Mesothelial cell of epicardium (in vitro differentiated cells): Measurements from ENCODE around the gene POLR3A. TPM values are rescaled to one million over a fixed set of nuclear protein-coding genes. Genes with fewer than 3 reads are reported as not detected.

Experiments
- DNase-seq, 2 experiments: peaks; one replicate each; pipeline ENCODE4 v3.0.0; 2021; ENCODE audit warnings: low spot score in 2 of 2; ENCODE audit not compliant: unreplicated experiment in 2 of 2
- H3K27ac Mint-ChIP-seq: 2 replicates; pipeline ENCODE4 v1.8.0; 2021; ENCODE audit warnings: mixed read lengths
- H3K27me3 Mint-ChIP-seq: 2 replicates; pipeline ENCODE4 v1.8.0; 2021; ENCODE audit warnings: low read depth, mixed read lengths
- H3K36me3 Mint-ChIP-seq: 2 replicates; pipeline ENCODE4 v1.8.0; 2021; ENCODE audit warnings: mixed read lengths
- H3K4me1 Mint-ChIP-seq: 2 replicates; pipeline ENCODE4 v1.8.0; 2021; ENCODE audit warnings: mixed read lengths
- H3K4me3 Mint-ChIP-seq: 2 replicates; pipeline ENCODE4 v1.8.0; 2021; ENCODE audit warnings: mild to moderate bottlenecking, moderate library complexity, mixed read lengths
- H3K9me3 Mint-ChIP-seq: 2 replicates; pipeline ENCODE4 v1.8.0; 2021; ENCODE audit warnings: mixed read lengths
- CTCF ChIP-seq: fragments of 200-600 bp; sonication (generic); IDR thresholded peaks from one replicate; pipeline ENCODE4 v1.5.0; 2021; ENCODE audit warnings: antibody characterized with exemption; ENCODE audit not compliant: unreplicated experiment
- total RNA-seq: library from RNA; stranded (reverse); gene quantifications from 3 replicates; pipeline ENCODE4 v1.2.1, GENCODE V29; 2021

Gene POLR3A
- total RNA-seq, 1 donor from 2014 or later, result 23.9 TPM

GRCh38 chr10:78045237-78045636 is 15.9 kb upstream of the POLR3A start:
- peaks cover 4% of the 10 kb centered on the region for H3K36me3 Mint-ChIP-seq
- peaks cover 40% of the 10 kb centered on the region for H3K4me1 Mint-ChIP-seq
- DNase-seq, result no peak
- no peak overlapping the region for H3K4me3 Mint-ChIP-seq
- H3K9me3 Mint-ChIP-seq, result no peaks in the 10 kb centered on the region
- H3K27me3 Mint-ChIP-seq, result no peaks in the 10 kb centered on the region
- no peak for TF ChIP-seq CTCF
- no peak overlapping the region for H3K27ac Mint-ChIP-seq

- H3K9me3 Mint-ChIP-seq, result no peaks in the 10 kb centered on the region
- no peak for DNase-seq
- no peak for TF ChIP-seq CTCF
- no peaks in the 10 kb centered on the region for H3K27me3 Mint-ChIP-seq
- H3K4me3 Mint-ChIP-seq, result no peak overlapping the region
- peaks cover 42% of the 10 kb centered on the region for H3K4me1 Mint-ChIP-seq
- H3K27ac Mint-ChIP-seq, result peak overlapping the region; percentile 58
- peaks cover 7% of the 10 kb centered on the region for H3K36me3 Mint-ChIP-seq
These were observed 15.4 kb upstream of the POLR3A start for GRCh38 chr10:78044699-78045098.

- H3K4me3 Mint-ChIP-seq, result no peak overlapping the region
- H3K9me3 Mint-ChIP-seq, result no peaks in the 10 kb centered on the region
- no peak for DNase-seq
- no peaks in the 10 kb centered on the region for H3K27me3 Mint-ChIP-seq
- peaks cover 10% of the 10 kb centered on the region for H3K36me3 Mint-ChIP-seq
- peak overlapping the region; percentile 67 for H3K27ac Mint-ChIP-seq
- H3K4me1 Mint-ChIP-seq, result peaks cover 46% of the 10 kb centered on the region
- TF ChIP-seq CTCF, result no peak
These were observed 14.9 kb upstream of the POLR3A start for GRCh38 chr10:78044179-78044578.

GRCh38 chr10:78042752-78043104 is 13.4 kb upstream of the POLR3A start:
- Mint-ChIP-seq H3K4me3 (no peak overlapping the region), H3K27ac (peak overlapping the region; percentile 77), H3K36me3 (peaks cover 17% of the 10 kb centered on the region), H3K27me3 (no peaks in the 10 kb centered on the region), H3K4me1 (peaks cover 49% of the 10 kb centered on the region), H3K9me3 (no peaks in the 10 kb centered on the region)
- no peak for DNase-seq
- no peak for TF ChIP-seq CTCF

GRCh38 chr10:78042058-78042751 is 12.9 kb upstream of the POLR3A start:
- DNase-seq, result no peak
- Mint-ChIP-seq H3K27me3 (no peaks in the 10 kb centered on the region), H3K4me3 (no peak overlapping the region), H3K9me3 (no peaks in the 10 kb centered on the region), H3K27ac (peak overlapping the region; percentile 77), H3K36me3 (peaks cover 19% of the 10 kb centered on the region), H3K4me1 (peaks cover 44% of the 10 kb centered on the region)
- TF ChIP-seq CTCF, result no peak
